Forelimb muscle (tissue), 1 donor: ENCODE measurements around the gene ZPR1. TPM values are rescaled to one million over a fixed set of nuclear protein-coding genes. Genes with fewer than 3 reads are reported as not detected.

Experiments
- DNase-seq: peaks from one replicate; pipeline ENCODE4 v3.0.0-alpha.2; 2013; ENCODE audit warnings: low read depth
- polyA plus RNA-seq: library from polyadenylated mRNA; unstranded; fragments of 120-200 nt; gene quantifications from one replicate; pipeline ENCODE4 v1.2.1, GENCODE V29; 2013; ENCODE audit not compliant: insufficient read length

Gene ZPR1
- polyA plus RNA-seq, 1 donor = 40.5 TPM

DNA sequence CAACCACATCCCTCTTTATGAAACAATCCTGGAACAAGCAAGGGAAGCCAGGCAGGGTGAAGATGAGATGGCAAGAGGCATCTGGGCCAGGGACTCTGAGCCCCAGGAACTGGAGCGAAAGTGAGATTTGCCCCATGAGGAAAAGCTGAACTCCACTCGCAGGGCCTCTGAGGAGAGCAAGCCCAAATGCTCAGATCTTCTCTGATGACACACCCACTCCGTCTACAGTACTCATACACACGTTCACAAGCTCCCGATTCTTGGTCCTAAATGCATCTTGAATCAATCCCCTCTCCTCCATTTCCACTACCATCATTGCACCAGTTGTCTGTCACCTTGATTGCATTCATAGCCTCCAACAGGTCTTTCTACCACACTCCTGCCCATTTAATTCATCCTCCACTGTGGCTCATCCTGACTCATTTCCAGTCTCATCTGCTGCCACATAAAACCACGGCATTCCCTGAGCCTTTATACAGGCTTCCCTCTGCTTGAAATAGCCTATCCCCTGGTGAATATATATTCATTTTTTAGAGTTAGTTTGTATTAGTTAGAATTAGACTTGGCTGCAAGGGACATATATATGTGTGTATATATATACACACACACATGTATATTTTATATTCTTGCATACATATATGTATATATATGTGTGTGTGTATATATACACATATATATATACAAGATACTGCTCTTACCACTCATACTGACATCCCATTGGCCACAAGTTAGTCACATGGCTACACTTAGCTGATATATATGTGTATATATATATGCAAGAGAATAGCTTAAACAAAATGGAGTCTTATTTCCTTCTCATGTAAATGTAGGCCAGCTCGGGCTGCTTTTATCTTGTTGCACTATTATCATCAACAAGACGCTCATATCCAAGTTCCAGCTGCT, 5.3 kb upstream of the ZPR1 start:
- DNase-seq = no peak

DNA sequence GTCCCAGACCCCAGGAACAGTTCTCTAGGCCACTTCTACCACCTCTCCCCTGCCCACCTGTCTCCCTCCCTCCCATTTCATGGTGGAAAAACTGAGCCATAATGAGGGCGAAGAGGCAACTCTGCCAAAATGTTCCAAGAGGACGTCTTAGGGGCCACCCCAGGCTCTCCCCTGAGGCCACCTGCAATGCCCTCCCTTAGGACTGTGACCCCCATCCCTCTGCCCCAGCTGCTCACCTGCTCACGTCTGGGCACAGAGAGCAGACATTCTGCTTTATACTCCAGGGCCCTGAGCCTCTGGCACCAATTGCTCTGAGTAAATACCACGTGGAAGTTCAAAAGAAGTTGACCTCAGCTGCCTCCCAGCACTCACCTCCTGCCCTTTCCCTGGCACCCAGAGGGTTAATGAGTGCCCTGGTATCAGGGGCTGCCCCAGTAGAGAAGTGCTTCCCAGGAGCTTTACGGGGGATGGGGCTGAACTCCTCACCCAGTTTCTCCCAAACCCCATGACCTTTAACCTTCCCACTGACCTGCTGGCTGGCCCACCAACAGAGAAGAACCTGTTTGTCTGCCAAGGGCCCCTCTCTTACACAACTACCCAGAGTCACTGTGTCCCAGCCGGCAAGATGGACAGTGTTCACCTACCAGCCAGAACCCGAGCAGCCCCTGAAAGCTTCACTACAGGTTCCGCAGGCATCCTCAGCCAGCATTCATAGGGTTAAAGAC, 4.5 kb upstream of the ZPR1 start:
- no peak for DNase-seq

- DNase-seq = no peak
Observed at GRCh38 chr11:116791813-116792143, 4.0 kb upstream of the ZPR1 start, which contains the start of gene APOA5. Gene APOA5, minus strand, starts transcription at chr11:116791879. Its CDS starts 19 bp downstream, at chr11:116791860.

DNA sequence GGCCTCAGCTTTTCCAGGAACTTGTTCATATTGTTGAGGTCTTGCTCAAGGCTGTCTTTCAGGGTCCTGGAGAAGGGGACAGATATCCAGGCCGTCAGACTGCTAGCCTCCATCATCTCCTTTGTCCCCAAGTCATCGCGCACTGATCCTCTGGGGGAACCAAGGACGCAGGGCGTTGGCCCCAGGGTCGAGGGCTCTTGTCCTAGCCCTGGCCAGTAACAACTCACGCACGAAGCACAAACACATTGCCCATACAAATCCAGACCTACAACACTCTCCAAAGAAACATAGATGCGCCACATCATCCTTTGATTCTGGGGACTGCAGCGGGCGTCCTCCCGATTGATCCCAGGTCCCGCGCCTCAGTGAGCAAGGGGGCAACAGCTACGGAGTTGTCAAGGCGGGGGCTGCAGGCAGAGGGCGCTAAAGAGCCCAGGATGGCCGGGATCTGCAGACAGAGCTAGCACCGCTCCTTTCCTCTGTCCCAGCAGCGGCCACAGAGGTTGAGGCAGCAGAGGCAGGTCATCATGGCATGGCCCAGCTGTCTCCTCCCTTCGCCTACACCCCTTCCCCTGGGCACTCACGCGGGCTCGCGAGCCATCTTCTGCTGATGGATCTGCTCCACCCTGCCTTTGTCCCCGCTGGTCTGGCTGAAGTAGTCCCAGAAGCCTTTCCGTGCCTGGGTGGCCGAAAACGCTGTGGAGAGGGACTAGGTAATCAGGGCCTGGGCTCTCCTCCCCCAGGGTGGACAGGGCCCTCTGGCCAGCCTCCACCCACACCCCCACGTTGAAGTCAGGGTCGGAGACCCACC, 3.4 kb upstream of the ZPR1 start:
- no peak for DNase-seq

DNA sequence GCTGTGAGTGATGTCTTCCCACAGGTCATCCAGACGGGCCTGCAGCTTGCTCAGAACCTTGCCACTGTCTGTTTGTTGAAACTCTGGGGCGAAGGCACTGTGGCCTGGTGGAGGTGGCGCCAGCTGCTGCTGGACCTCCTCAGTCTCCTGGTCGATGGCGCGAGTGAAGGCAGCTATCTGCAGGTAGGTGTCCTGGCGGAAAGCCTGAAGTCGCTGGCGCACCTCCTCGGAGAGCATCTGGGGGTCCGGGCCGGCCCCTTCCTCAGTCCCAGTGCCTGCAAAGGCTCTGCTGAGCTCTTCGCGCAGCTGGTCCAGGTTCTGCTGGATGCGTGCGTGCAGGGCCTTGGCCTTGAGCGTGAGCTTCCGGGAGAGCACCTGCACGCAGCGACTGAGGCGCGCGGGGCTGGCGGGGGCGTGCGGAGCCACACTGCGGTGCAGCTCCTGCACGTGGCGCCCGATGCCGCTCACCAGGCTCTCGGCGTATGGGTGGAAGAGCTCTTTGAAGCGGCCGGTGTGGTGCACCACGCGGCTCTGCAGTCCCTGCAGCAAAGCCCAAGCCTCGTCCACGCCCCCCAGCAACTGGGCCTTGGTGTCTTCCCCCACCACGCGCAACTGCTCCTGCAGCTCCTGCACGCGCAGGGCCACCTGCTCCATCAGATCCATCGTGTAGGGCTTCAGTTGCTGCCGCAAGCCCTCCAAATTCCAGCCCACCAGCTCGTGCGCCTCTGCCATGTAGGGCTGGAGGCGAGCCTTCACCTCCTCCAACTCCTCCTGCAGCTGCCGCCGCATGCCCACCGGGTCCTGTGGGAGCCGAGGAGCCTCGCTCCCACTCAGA, 2.6 kb upstream of the ZPR1 start:
- no peak for DNase-seq

GRCh38 chr11:116788975-116789374, 1.2 kb upstream of the ZPR1 start:
- no peak for DNase-seq

- no peak for DNase-seq
Observed at GRCh38 chr11:116788534-116788933, 711 bp upstream of the ZPR1 start.

DNA sequence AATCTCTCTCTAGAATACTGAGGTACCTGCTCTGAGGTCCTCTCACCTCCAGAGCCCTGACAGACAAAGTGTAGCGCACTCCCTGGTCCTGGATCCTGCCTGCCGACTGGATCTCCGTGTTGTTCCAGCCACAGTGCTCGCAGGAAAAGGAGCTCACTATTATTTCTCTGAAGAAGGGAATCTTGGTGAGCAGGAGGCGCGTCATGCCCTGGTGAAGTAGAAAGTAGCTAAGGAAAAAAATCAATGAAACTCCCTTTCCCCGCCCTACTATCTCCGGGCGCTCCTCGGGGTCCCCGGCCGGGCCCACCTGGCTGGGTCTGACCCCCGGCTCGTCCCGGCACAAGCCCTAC, 412 bp downstream of the ZPR1 start:
- no peak for DNase-seq

DNA sequence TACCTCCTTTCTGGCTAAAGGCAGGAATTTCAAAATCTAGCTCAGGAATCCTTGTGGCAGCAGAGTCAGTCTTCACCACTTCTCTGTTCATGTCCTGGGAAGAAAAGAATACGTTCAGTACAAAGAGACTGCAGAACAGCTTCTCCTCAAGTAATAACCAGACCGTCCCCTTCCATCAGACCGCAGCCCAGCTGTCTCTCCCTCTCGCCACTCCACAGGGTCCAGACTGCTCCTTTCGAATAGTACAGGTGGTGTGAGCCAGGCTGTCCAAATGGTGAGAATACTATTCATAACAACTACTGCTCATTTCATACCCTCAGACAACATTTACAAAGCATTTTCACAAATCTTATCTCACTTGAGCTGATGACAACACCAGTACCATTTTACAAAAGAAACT, 857 bp downstream of the ZPR1 start:
- DNase-seq = no peak

- DNase-seq = no peak
Observed at GRCh38 chr11:116786326-116786725, 1.5 kb downstream of the ZPR1 start.

GRCh38 chr11:116782728-116783127, 5.1 kb downstream of the ZPR1 start:
- no peak for DNase-seq

DNA sequence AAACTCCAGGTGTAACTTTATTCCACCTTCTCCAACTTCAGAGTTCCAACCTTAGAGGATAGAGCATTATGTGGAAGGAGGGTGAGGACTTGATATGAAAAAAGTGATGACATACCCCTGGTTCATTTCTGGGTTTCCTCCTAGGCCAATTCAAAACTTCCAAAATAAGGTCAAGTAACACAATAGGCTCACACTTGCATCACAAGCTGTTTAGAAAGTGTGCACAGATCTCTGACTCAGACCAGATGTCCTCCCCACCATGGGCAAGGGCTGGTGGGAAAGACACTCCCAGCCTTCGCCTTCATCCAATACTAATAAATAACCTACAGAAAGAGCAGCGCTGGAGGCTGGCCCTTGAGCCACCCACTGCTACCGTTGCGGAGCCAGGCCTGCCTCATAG, 9.3 kb downstream of the ZPR1 start:
- no peak for DNase-seq

- DNase-seq = no peak
Observed at GRCh38 chr11:116777056-116777455, 10.8 kb downstream of the ZPR1 start.

DNA sequence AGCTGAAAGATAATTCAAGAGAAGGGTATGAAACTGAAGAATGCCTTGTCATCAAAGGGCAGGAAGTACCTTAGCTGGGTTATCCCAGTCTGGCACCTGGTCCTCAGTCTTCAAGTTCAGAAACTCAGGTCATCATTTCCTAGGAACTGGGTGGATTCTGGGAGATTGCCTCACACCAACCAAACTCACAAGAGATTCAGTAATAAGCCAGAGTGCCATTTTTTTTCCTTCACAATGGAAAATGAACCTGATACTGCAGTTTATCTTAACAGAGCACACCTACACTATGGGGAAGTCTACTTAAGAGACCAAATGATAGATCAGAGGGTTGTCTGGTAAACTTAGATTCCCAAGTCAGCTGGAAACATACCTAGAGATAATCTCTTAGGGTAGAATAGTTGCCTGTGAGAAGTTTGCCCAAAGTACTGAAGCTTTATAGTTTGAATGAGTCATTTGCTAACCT, 11.3 kb downstream of the ZPR1 start:
- DNase-seq = no peak

GRCh38 chr11:116775975-116776374, 11.8 kb downstream of the ZPR1 start:
- DNase-seq = no peak

DNA sequence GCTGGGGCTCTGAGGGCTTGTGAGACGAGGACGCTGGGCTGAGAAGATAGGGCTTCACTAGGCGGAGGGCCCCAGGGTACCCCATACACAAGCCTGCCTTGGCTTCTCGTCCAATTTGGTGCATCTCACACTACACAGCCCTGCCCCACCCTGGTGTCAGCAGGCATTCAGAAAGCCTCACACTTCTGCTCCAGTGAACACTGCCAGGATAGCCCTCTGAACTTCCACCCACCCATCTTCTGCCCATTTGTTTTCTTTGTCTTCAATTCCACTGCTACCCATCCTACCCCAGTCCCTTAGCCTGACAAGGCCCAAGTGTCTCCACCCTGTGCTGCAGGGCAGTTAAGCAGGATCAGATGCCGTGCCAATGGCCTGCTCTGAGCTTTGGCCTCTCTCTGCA, 13.2 kb downstream of the ZPR1 start:
- DNase-seq = no peak

GRCh38 chr11:116773203-116774097, 14.4 kb downstream of the ZPR1 start:
- no peak for DNase-seq

DNA sequence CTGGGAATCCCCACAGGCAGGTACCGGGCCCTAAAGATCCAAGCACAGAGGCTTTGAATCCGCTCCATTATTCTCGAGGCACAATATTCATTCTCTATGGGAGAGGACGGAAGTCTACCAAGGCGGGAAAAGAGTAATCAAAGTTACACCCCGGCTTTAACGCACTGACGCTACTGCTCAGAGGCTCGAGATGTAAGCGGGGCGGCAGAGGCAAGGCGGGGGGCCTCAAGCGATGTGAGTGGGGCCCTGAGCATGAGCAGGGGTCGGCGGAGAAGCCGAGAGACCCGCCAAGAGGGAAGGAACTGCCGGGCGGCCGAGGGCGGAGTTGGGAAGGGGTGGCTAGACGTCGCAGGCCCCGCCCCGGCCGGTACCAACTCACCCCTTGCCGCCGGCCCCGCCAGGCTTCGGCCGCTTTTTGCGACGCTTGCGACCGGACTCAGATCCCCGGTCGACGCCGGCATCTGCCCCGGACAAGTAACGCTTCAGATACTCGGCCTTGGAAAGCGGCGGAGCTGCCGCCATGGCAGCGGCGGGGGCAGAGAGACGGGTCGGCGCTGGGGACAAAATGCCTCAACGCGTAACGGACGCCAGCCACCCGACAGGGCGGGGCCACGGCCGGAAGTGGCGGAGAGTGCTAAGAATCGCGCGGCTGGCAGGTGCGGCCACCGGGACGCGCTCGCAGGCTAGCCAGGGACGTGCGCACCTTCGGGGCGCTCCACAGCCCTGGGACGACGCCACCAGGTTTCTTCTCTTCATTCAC, 15.2 kb downstream of the ZPR1 start, which contains the start of gene BUD13:
Gene BUD13, minus strand, starts transcription at position 545 of the 760 bp plus-strand sequence. Its CDS starts 23 bp downstream, at position 522.
- peak; percentile 48 for DNase-seq

DNA sequence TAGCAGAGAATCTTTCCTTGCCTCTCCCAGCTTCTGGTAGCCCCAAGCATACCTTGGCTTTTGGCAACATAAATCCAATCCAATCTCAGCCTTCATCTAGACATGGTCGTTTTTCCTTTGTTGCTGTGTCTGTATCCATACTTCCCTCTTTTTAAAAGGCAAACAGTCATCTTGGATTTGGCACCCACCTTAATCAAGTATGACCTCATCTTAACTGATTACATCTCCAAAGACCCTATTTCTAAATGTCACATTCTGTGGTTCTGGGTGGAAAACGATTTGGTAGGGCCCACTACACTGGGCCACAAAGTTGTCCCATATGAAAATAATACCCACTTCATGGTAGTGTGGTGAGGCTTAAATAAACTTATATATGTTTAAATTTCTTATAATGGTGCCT, 15.9 kb downstream of the ZPR1 start:
- DNase-seq = no peak
